OCI-LY7 (cell line): ENCODE measurements around the gene INS. TPM values are rescaled to one million over a fixed set of nuclear protein-coding genes. Genes with fewer than 3 reads are reported as not detected.

Experiments used
- BruUV-seq: library from RNA; stranded (reverse); fragments of 400-500 nt; replicated peaks from 2 replicates; lab custom pipeline; 2021; lab: Mats Ljungman, UMichigan
- CTCF ChIA-PET: fragments of 300-600 bp; sonication (Branson Sonifier 250); formaldehyde crosslinking; loops from one replicate; lab custom pipeline; 2022; ENCODE audit warnings: antibody characterized with exemption; ENCODE audit not compliant: unreplicated experiment; lab: Charles Lee
- POLR2A ChIA-PET: fragments of 300-600 bp; sonication (Branson Sonifier 250); formaldehyde crosslinking; loops from one replicate; lab custom pipeline; 2022; ENCODE audit warnings: antibody characterized with exemption; lab: Charles Lee
- DNase-seq: peaks from one replicate; pipeline ENCODE4 v3.0.0-alpha.2; 2015; ENCODE audit warnings: low spot score
- H2AFZ ChIP-seq: fragments of 200-600 bp; sonication (generic), shearing (Covaris generic); 2 replicates; pipeline ENCODE4 v1.6.1; 2014; ENCODE audit warnings: mild to moderate bottlenecking, antibody characterized with exemption, low read length, moderate library complexity
- H3K27ac ChIP-seq: fragments of 200-600 bp; sonication (generic); 2 replicates; pipeline ENCODE4 v1.5.1; 2014; ENCODE audit warnings: mixed run types, low read depth, mild to moderate bottlenecking, moderate library complexity, low read length, inconsistent platforms; ENCODE audit not compliant: poor library complexity, severe bottlenecking
- H3K36me3 ChIP-seq: fragments of 200-600 bp; sonication (generic); 2 replicates; pipeline ENCODE4 v1.6.1; 2014; ENCODE audit warnings: mild to moderate bottlenecking, antibody characterized with exemption, low read length, moderate library complexity, mixed read lengths; ENCODE audit not compliant: insufficient read depth
- H3K4me1 ChIP-seq: fragments of 200-600 bp; sonication (generic); 2 replicates; pipeline ENCODE4 v1.5.1; 2014; ENCODE audit warnings: mild to moderate bottlenecking, low read length; ENCODE audit not compliant: insufficient read depth, poor library complexity, severe bottlenecking
- H3K4me2 ChIP-seq: fragments of 200-600 bp; sonication (generic); 2 replicates; pipeline ENCODE4 v1.6.1; 2014; ENCODE audit warnings: mild to moderate bottlenecking, low read length
- H3K4me3 ChIP-seq: fragments of 200-600 bp; sonication (generic); 2 replicates; pipeline ENCODE4 v1.5.1; 2014; ENCODE audit warnings: mild to moderate bottlenecking, low read depth, low read length; ENCODE audit not compliant: poor library complexity, severe bottlenecking
- H3K79me2 ChIP-seq: fragments of 200-600 bp; sonication (generic); 2 replicates; pipeline ENCODE4 v1.6.1; 2016; ENCODE audit warnings: low read depth, mild to moderate bottlenecking, low read length, moderate library complexity, mixed read lengths; ENCODE audit not compliant: insufficient read depth
- H3K9me2 ChIP-seq: fragments of 200-600 bp; sonication (generic); 2 replicates; pipeline ENCODE4 v1.6.1; 2016; ENCODE audit warnings: mild to moderate bottlenecking, low read length, mixed read lengths; ENCODE audit not compliant: insufficient read depth
- H3K9me3 ChIP-seq: fragments of 200-600 bp; sonication (generic); 2 replicates; pipeline ENCODE4 v1.6.1; 2014; ENCODE audit warnings: mild to moderate bottlenecking, mixed run types, low read length, mixed read lengths
- H4K20me1 ChIP-seq: fragments of 200-600 bp; sonication (generic); 2 replicates; pipeline ENCODE4 v1.6.1; 2014; ENCODE audit warnings: mild to moderate bottlenecking, antibody characterized with exemption, low read length, moderate library complexity, mixed read lengths; ENCODE audit not compliant: insufficient read depth
- EZH2phosphoT487 ChIP-seq: fragments of 200-600 bp; sonication (generic); IDR thresholded peaks from 2 replicates; pipeline ENCODE4 v1.6.1; 2018; ENCODE audit warnings: low read depth, borderline replicate concordance, mild to moderate bottlenecking, mixed run types, antibody characterized with exemption, low read length, moderate library complexity, mixed read lengths
- intact Hi-C: fragments of 100-400 bp; cut with micrococcal nuclease; formaldehyde crosslinking; loops from one replicate; pipeline ENCODE4 v1.10.0; 2022; ENCODE audit not compliant: unreplicated experiment
- total RNA-seq, 2 experiments: library from RNA; depleted of rRNA in 1 of 2; stranded (reverse); fragments of >200 nt in 1 of 2; shearing (Covaris generic) in 1 of 2; gene quantifications; 2 replicates each; pipeline ENCODE4 v1.2.3, GENCODE V29; 2014 to 2022
- TF ChIP-seq, protein P1 (sequence below): fragments of 200-600 bp; sonication (generic); conservative IDR thresholded peaks from 2 replicates; pipeline ENCODE4 v1.5.1; 2014; ENCODE audit warnings: mild to moderate bottlenecking, antibody characterized with exemption, low read length, moderate library complexity, mixed read lengths

The INS gene
- total RNA-seq, 2 experiments from 2014 or later: not detected

DNA sequence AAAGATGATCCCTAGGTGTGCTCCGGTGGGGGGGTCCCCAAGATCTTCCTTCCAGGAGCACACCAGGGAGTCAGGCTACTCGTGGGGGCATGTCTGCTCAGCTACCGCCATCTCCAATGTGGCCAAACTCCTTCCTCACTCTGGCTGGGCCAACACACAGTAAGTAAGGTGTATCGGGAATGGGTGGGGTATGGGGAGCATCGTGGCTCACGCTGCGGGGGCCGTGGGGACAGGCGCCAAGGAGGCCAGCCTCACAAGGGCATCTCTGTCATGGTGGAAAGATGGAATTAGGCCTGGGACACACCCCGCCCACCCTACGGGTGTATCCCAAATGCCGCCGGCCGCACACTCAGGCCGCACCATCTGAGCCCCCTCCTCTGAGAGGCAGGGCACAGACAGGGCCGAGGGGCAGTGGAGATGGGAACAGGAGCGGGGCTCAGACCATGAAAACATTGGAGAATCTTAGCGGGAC lies 30.1 kb downstream of the INS start:
- ChIA-PET CTCF (no interaction called here), POLR2A (no interaction called here)
- TF ChIP-seq EZH2phosphoT487: no peak
- TF ChIP-seq, protein P1, sequence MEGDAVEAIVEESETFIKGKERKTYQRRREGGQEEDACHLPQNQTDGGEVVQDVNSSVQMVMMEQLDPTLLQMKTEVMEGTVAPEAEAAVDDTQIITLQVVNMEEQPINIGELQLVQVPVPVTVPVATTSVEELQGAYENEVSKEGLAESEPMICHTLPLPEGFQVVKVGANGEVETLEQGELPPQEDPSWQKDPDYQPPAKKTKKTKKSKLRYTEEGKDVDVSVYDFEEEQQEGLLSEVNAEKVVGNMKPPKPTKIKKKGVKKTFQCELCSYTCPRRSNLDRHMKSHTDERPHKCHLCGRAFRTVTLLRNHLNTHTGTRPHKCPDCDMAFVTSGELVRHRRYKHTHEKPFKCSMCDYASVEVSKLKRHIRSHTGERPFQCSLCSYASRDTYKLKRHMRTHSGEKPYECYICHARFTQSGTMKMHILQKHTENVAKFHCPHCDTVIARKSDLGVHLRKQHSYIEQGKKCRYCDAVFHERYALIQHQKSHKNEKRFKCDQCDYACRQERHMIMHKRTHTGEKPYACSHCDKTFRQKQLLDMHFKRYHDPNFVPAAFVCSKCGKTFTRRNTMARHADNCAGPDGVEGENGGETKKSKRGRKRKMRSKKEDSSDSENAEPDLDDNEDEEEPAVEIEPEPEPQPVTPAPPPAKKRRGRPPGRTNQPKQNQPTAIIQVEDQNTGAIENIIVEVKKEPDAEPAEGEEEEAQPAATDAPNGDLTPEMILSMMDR: no peak
- Histone ChIP-seq H2AFZ (no peak overlapping the region), H3K9me2 (no peaks in the 10 kb centered on the region), H3K79me2 (no peaks in the 10 kb centered on the region), H3K4me2 (no peak overlapping the region), H3K4me1 (no peaks in the 10 kb centered on the region), H3K27ac (no peak overlapping the region), H3K9me3 (no peaks in the 10 kb centered on the region), H3K4me3 (no peak overlapping the region), H4K20me1 (no peaks in the 10 kb centered on the region), H3K36me3 (no peaks in the 10 kb centered on the region)
- intact Hi-C loops: no loop called here
- DNase-seq: no peak
- BruUV-seq: no TSS peak

DNA sequence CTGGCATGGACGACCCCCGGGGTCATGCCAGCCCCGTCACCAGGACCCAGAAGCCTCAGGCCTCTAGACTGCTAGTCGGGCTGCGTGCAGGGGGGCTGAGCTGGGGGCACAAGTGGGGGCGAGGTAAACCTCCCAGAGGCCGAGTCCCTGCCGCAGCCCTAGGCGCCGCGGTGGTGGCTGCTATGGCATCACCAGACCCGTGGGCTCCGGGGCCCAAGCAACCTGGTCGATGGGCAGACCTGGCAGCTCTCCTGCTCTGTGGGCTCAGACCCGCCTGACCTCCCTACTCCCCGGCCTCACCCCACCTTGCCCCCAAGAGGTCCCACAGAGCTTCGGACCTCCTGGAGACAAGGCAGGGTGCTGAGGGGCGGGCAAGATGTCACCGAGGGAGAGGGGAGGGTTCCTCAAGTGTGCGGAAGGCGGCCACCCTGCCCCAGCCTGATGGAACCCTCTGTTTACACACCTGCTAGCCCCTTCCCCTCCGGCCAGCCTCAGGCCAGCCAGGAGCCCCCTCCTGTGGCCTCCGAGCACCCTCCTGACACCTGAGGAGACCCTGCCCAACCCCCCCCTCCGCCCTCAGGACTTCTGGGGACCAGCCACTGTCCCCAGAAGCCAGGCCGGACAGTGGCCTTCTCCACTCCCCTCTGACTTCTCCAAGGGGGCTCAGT lies 31.2 kb downstream of the INS start:
- ChIA-PET POLR2A (no interaction called here), CTCF (no interaction called here)
- no peaks in the 10 kb centered on the region for H3K9me3 ChIP-seq
- no peaks in the 10 kb centered on the region for H3K4me1 ChIP-seq
- no peak overlapping the region for H3K4me2 ChIP-seq
- BruUV-seq: no TSS peak
- intact Hi-C loops: no loop called here
- no peaks in the 10 kb centered on the region for H3K79me2 ChIP-seq
- no peak overlapping the region for H3K4me3 ChIP-seq
- H4K20me1 ChIP-seq: no peaks in the 10 kb centered on the region
- TF ChIP-seq, protein P1: no peak
- no peak for TF ChIP-seq EZH2phosphoT487
- H2AFZ ChIP-seq: no peak overlapping the region
- H3K9me2 ChIP-seq: no peaks in the 10 kb centered on the region
- no peak overlapping the region for H3K27ac ChIP-seq
- no peak for DNase-seq
- no peaks in the 10 kb centered on the region for H3K36me3 ChIP-seq

DNA sequence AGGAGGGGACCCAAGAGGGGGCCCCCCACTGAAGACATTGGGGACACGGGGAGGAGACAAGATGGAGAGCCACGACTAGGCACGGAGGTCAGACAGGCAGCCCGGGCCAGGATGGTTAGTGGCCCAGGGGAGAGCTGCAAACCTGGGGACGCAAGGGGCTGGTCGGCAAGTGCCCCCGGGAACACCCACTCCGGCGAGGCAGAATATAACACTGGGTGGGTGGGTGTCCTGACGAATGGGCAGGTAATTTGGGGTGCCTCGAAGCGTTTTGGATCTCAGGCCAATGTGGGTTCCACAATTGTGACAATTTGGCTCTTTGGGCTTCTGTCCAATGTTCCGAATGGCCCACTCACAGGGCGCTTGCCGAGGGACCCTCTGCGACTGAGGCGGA lies 31.7 kb downstream of the INS start:
- H3K9me3 ChIP-seq: no peaks in the 10 kb centered on the region
- H3K4me1 ChIP-seq: no peaks in the 10 kb centered on the region
- H3K4me3 ChIP-seq: no peak overlapping the region
- ChIA-PET POLR2A (no interaction called here), CTCF (no interaction called here)
- TF ChIP-seq EZH2phosphoT487: no peak
- TF ChIP-seq, protein P1: no peak
- no peak overlapping the region for H3K27ac ChIP-seq
- no TSS peak for BruUV-seq
- H3K9me2 ChIP-seq: no peaks in the 10 kb centered on the region
- H3K79me2 ChIP-seq: no peaks in the 10 kb centered on the region
- H4K20me1 ChIP-seq: no peaks in the 10 kb centered on the region
- no peak overlapping the region for H2AFZ ChIP-seq
- DNase-seq: no peak
- H3K4me2 ChIP-seq: no peak overlapping the region
- intact Hi-C loops: no loop called here
- no peaks in the 10 kb centered on the region for H3K36me3 ChIP-seq
